Activated CD8-positive, alpha-beta T cell treated with anti-CD3 and anti-CD28 coated beads for 36 hours (primary cell): ENCODE measurements around the gene PSMD8. TPM values are rescaled to one million over a fixed set of nuclear protein-coding genes. Genes with fewer than 3 reads are reported as not detected.
"Not testable (repeated sequence)": the region's sequence is repeated elsewhere in the genome, so short reads cannot be mapped to it uniquely, and the experiment has no call there.

Experiments used
- ATAC-seq: fragments of 200-7000 bp; cut with Tn5 transposase; one replicate; pipeline ENCODE4 v1.10.0; 2021; ENCODE audit warnings: mild to moderate bottlenecking, moderate library complexity
- CTCF ChIA-PET: fragments of 350-600 bp; sonication (Branson Sonifier 250); formaldehyde crosslinking; loops from one replicate; lab custom pipeline; 2021; ENCODE audit warnings: antibody characterized with exemption; lab: Charles Lee
- POLR2A ChIA-PET: fragments of 350-600 bp; sonication (Branson Sonifier 250); formaldehyde crosslinking; loops from one replicate; lab custom pipeline; 2021; ENCODE audit warnings: antibody characterized with exemption; lab: Charles Lee
- DNase-seq: peaks from one replicate; pipeline ENCODE4 v3.0.0-alpha.2; 2020
- H3K27ac Mint-ChIP-seq: one replicate; pipeline ENCODE4 v1.8.0; 2021; ENCODE audit warnings: mild to moderate bottlenecking, mixed read lengths
- H3K27me3 Mint-ChIP-seq: one replicate; pipeline ENCODE4 v1.8.0; 2021; ENCODE audit warnings: mixed read lengths
- H3K36me3 Mint-ChIP-seq: one replicate; pipeline ENCODE4 v1.8.0; 2021; ENCODE audit warnings: low read depth, mixed read lengths
- H3K4me1 Mint-ChIP-seq: one replicate; pipeline ENCODE4 v1.8.0; 2021; ENCODE audit warnings: low read depth, mixed read lengths
- H3K4me3 Mint-ChIP-seq: one replicate; pipeline ENCODE4 v1.8.0; 2021; ENCODE audit warnings: mild to moderate bottlenecking, moderate library complexity, mixed read lengths
- H3K9me3 Mint-ChIP-seq: one replicate; pipeline ENCODE4 v1.8.0; 2021; ENCODE audit warnings: mixed read lengths
- CTCF ChIP-seq: fragments of 200-600 bp; IDR thresholded peaks from one replicate; pipeline ENCODE4 v1.8.0; 2022; ENCODE audit warnings: antibody characterized with exemption, mild to moderate bottlenecking
- intact Hi-C: fragments of 100-400 bp; cut with micrococcal nuclease; formaldehyde crosslinking; loops from one replicate; pipeline ENCODE4 v1.10.0; 2022
- total RNA-seq, 2 experiments: library from RNA; stranded (reverse); gene quantifications; one replicate each; pipeline ENCODE4 v1.2.3, GENCODE V29; 2021

The PSMD8 gene
- total RNA-seq, 2 experiments from 2014 or later = 178 to 191 TPM

GRCh38 chr19:38402967-38403674 is 28.8 kb downstream of the PSMD8 start, which contains the start of gene FAM98C:
Gene FAM98C (plus strand): TSS chr19:38403093. CDS start chr19:38403154, 61 bp downstream.
- peaks cover 9% of the 10 kb centered on the region for H3K4me1 Mint-ChIP-seq
- TF ChIP-seq CTCF = peak; percentile 99
- intact Hi-C loops = loop anchor here (10.0 kb wide), 1 partner anchor 232 kb away; no protein-coding TSS in a partner anchor
- H3K4me3 Mint-ChIP-seq = peak within 1 kb of the TSS; percentile 83
- ATAC-seq (peak; percentile 99), DNase-seq (no peak)
- ChIA-PET CTCF (interaction anchor here (0.6 to 4.4 kb wide), 60 partner anchors 9 to 671 kb away, joined by 3 to 37 read pairs (median 4); partner anchors contain the start of genes ACTN4, CATSPERG, EIF3K and GGN), POLR2A (interaction anchor here (1.0 to 3.3 kb wide), 5 partner anchors 8 to 497 kb away, joined by 3 to 11 read pairs (median 3); partner anchors contain the start of genes NFKBIB and SPINT2)
- peak within 1 kb of the TSS; percentile 88 for H3K27ac Mint-ChIP-seq
- no peaks in the 10 kb centered on the region for H3K9me3 Mint-ChIP-seq
- peaks cover 3% of the 10 kb centered on the region for H3K27me3 Mint-ChIP-seq
- peaks cover 5% of the 10 kb centered on the region for H3K36me3 Mint-ChIP-seq

GRCh38 chr19:38404858-38405257 is 30.5 kb downstream of the PSMD8 start:
- POLR2A ChIA-PET = interaction anchor here (1.0 to 3.3 kb wide), 2 partner anchors 9 to 110 kb away, joined by 3 to 11 read pairs; no protein-coding TSS in a partner anchor
- H3K27me3 Mint-ChIP-seq = no peaks in the 10 kb centered on the region
- peak overlapping the region; percentile 83 for H3K4me3 Mint-ChIP-seq

GRCh38 chr19:38405276-38405675 is 30.9 kb downstream of the PSMD8 start:
- Mint-ChIP-seq H3K27ac (no peak overlapping the region), H3K9me3 (no peaks in the 10 kb centered on the region), H3K36me3 (peaks cover 5% of the 10 kb centered on the region), H3K4me3 (no peak overlapping the region), H3K4me1 (peaks cover 9% of the 10 kb centered on the region), H3K27me3 (no peaks in the 10 kb centered on the region)
- no peak for ATAC-seq
- intact Hi-C loops = loop anchor here (10.0 kb wide), 1 partner anchor 230 kb away; no protein-coding TSS in a partner anchor
- CTCF ChIA-PET = interaction anchor here (1.2 to 4.4 kb wide), 4 partner anchors 30 to 230 kb away, joined by 3 to 37 read pairs (median 34); partner anchors contain the start of gene PSMD8
- TF ChIP-seq CTCF = no peak
- POLR2A ChIA-PET = interaction anchor here (1.0 to 3.3 kb wide), 2 partner anchors 10 to 110 kb away, joined by 3 to 11 read pairs; no protein-coding TSS in a partner anchor
- no peak for DNase-seq

More at GRCh38 chr19:38404858-38405257, 30.5 kb downstream of the PSMD8 start:
- ATAC-seq (no peak), DNase-seq (no peak)
- no peak for TF ChIP-seq CTCF
- intact Hi-C loops = loop anchor here (10.0 kb wide), 1 partner anchor 230 kb away; no protein-coding TSS in a partner anchor
- no peaks in the 10 kb centered on the region for H3K9me3 Mint-ChIP-seq
- peaks cover 5% of the 10 kb centered on the region for H3K36me3 Mint-ChIP-seq
- CTCF ChIA-PET = interaction anchor here (1.2 to 4.4 kb wide), 5 partner anchors 30 to 230 kb away, joined by 3 to 37 read pairs (median 30); partner anchors contain the start of genes EIF3K, MAP4K1 and PSMD8
- no peak overlapping the region for H3K27ac Mint-ChIP-seq
- peaks cover 9% of the 10 kb centered on the region for H3K4me1 Mint-ChIP-seq

GRCh38 chr19:38409631-38410133 is 35.3 kb downstream of the PSMD8 start:
- no peaks in the 10 kb centered on the region for H3K9me3 Mint-ChIP-seq
- DNase-seq = no peak
- H3K36me3 Mint-ChIP-seq = peaks cover 5% of the 10 kb centered on the region
- ChIA-PET POLR2A (no interaction called here), CTCF (no interaction called here)
- H3K4me3 Mint-ChIP-seq = no peak overlapping the region
- H3K27me3 Mint-ChIP-seq = no peaks in the 10 kb centered on the region
- no peak for TF ChIP-seq CTCF
- H3K4me1 Mint-ChIP-seq = no peaks in the 10 kb centered on the region
- H3K27ac Mint-ChIP-seq = no peak overlapping the region
- intact Hi-C loops = loop anchor here (10.0 kb wide), 1 partner anchor 225 kb away; no protein-coding TSS in a partner anchor
- ATAC-seq = no peak

GRCh38 chr19:38410407-38410806 is 36.0 kb downstream of the PSMD8 start:
- POLR2A ChIA-PET, H3K27me3 Mint-ChIP-seq, H3K4me3 Mint-ChIP-seq, intact Hi-C loops, H3K27ac Mint-ChIP-seq, CTCF ChIA-PET, ATAC-seq, H3K9me3 Mint-ChIP-seq, H3K36me3 Mint-ChIP-seq, DNase-seq, H3K4me1 Mint-ChIP-seq: not testable (repeated sequence)
